ENCODE measurements around the gene PPM1H. TPM values are rescaled to one million over a fixed set of nuclear protein-coding genes. Genes with fewer than 3 reads are reported as not detected.

PPM1H gene
- total and polyA plus RNA-seq, 2 of the 8 experiments (the other 6 are each of a cell fraction or from before 2014, with no cell fraction given): 16.4 to 36.1 TPM

DNA sequence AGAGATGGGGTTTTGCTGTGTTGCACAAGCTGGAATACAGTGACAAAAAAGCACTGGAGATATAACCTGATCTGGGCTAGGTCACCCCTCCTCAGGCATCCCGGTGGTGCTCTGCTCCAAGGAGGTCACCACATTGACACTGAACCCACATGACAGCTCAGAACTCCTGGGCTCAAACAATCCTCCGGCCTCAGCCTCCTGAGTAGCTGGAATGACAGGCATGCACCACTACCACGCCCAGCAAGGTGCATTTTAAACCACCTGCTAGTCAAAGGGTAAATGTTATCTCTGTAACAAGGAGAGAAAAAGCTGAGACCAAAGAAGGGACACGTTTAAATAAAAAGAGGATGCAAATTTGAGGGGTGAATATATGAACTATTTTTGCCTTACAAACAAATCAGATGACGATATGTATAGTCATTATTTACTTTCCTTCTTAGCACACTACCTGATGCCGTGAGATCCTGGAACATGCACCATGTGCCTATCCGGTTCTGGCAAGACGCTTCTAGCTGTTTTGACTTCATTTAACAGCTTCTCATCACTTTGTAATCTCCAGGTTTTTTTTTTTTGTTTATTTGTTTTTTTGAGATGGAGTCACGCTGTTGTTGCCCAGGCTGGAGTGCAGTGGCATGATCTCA, 135.1 kb downstream of the PPM1H start:
- Histone ChIP-seq H2BK20ac (ENCODE audit: low read length) (no peak overlapping the region), H4K5ac (ENCODE audit: insufficient read length, low read depth, low read length) (no peak overlapping the region), H3K23me2 (ENCODE audit: low read depth, low read length) (no peaks in the 10 kb centered on the region), H2BK15ac (ENCODE audit: low read length) (no peak overlapping the region), H2BK12ac (ENCODE audit: low read depth, low read length) (no peak overlapping the region), H2BK5ac (ENCODE audit: low read depth, low read length) (no peak overlapping the region), H3K4me1 (replicated peaks in 1 of 4; ENCODE audit: control insufficient read depth in 3 of 4, insufficient read depth in 4 of 4, low read length in 3 of 4) (peaks cover 0 to 5% (median 0%) of the 10 kb centered on the region in 4 experiments; a peak in 3 of 7 replicates), H3K18ac (ENCODE audit: extremely low read depth, low read length) (no peak overlapping the region), H3K79me2 (ENCODE audit: control insufficient read depth in 1 of 2, insufficient read depth in 2 of 2, low read length in 2 of 2) (no peaks in the 10 kb centered on the region), H2BK120ac (replicated peaks; ENCODE audit: low read depth, low read length) (no peak overlapping the region), H3K36me3 (ENCODE audit: control insufficient read depth in 2 of 4, insufficient read depth in 4 of 4, low read length in 3 of 4) (no peaks in the 10 kb centered on the region), H3K23ac (ENCODE audit: insufficient read length) (no peak overlapping the region), H4K91ac (replicated peaks; ENCODE audit: insufficient read length, low read length) (no peak overlapping the region), H3K9me3 (ENCODE audit: insufficient read depth in 2 of 2, low read depth in 1 of 2, low read length in 1 of 2) (no peaks in the 10 kb centered on the region), H3K9ac (replicated peaks in 1 of 4; ENCODE audit: extremely low read depth in 1 of 4, low read depth in 3 of 4, low read length in 3 of 4) (no peak overlapping the region), H3K56ac (replicated peaks; ENCODE audit: insufficient read length, low read depth, low read length) (no peak overlapping the region), H2AFZ (ENCODE audit: low read length) (no peak overlapping the region), H3K27me3 (replicated peaks in 1 of 4; ENCODE audit: control insufficient read depth in 3 of 4, extremely low read depth in 1 of 4, insufficient read depth in 3 of 4, low read length in 3 of 4) (no peaks in the 10 kb centered on the region), H3K79me1 (ENCODE audit: low read depth, low read length) (no peaks in the 10 kb centered on the region), H4K8ac (ENCODE audit: extremely low read depth, insufficient read depth, low read length) (no peak overlapping the region), H3K4me2 (ENCODE audit: insufficient read depth in 1 of 2, low read depth in 2 of 2, low read length in 2 of 2) (no peak overlapping the region), H2AK5ac (ENCODE audit: low read depth, low read length) (no peak overlapping the region), H3K14ac (ENCODE audit: insufficient read length) (no peak overlapping the region), H3K27ac (ENCODE audit: low read depth, low read length) (no peak overlapping the region), H3K4ac (replicated peaks; ENCODE audit: insufficient read length, low read depth, low read length) (no peak overlapping the region), H4K20me1 (replicated peaks in 1 of 2; ENCODE audit: control insufficient read depth in 1 of 2, insufficient read depth in 2 of 2, low read length in 2 of 2) (peaks cover 2% of the 10 kb centered on the region in 2 experiments), H3K4me3 (ENCODE audit: extremely low read depth in 1 of 4, insufficient read depth in 2 of 4, low read depth in 3 of 4, low read length in 4 of 4) (no peak overlapping the region)
- no peak for TF ChIP-seq KDM1A (IDR thresholded peaks at IDR 0.05; ENCODE audit: borderline replicate concordance, low read length)
- peak; percentile 88 for TF ChIP-seq TEAD4 (IDR thresholded peaks at IDR 0.05; ENCODE audit: low read depth, low read length)
- FAIRE-seq: peak; percentile 24
- CTCF ChIA-PET (ENCODE audit: partially characterized antibody): interaction anchor here (0.6 to 11.9 kb wide), 30 partner anchors 12 to 363 kb away, joined by 3 to 173 read pairs (median 3); no protein-coding TSS in a partner anchor
- POLR2A ChIA-PET (ENCODE audit: partially characterized antibody): interaction anchor here (1.2 to 1.5 kb wide), 2 partner anchors 24 to 197 kb away, joined by 3 to 5 read pairs; no protein-coding TSS in a partner anchor
- WGBS, 2 experiments (ENCODE audit: extremely low coverage in 1 of 2, insufficient coverage in 1 of 2, insufficient read length in 1 of 2, insufficient replicate concordance in 2 of 2, low coverage in 1 of 2, low lambda C conversion rate in 2 of 2, missing lambda C conversion rate in 1 of 2): 78% methylated on average over 9 of the region's 9 CpGs; no CpG with 5 or more reads in 1 of the 2 experiments
- DNase-seq (ENCODE audit: low read depth in 1 of 2, low spot score in 2 of 2): no peak
